Heart right ventricle (tissue), 16 donors: ENCODE measurements around the gene ABCB6. TPM values are rescaled to one million over a fixed set of nuclear protein-coding genes. Genes with fewer than 3 reads are reported as not detected.

Experiments used
- ATAC-seq, 8 donors: fragments of 200-7000 bp; cut with Tn5 transposase; one replicate each; pipeline ENCODE4 v1.9.1; 2020; ENCODE audit warnings: mild to moderate bottlenecking in 8 of 8, moderate library complexity in 8 of 8, moderate number of reproducible peaks in 1 of 8
- DNase-seq, 2 donors: peaks; one replicate each; pipeline ENCODE4 v3.0.0-alpha.2; 2020
- H3K27ac ChIP-seq, 10 donors: fragments of 200-600 bp; sonication (generic) in 2 of 10; one replicate each; pipeline versions ENCODE4 v1.5.0 to v1.8.0; 2020 to 2022; ENCODE audit warnings: mild to moderate bottlenecking in 3 of 10
- H3K27me3 ChIP-seq, 7 donors: fragments of 200-600 bp; one replicate each; pipeline ENCODE4 v1.8.0; 2021 to 2022; ENCODE audit warnings: mild to moderate bottlenecking in 2 of 7
- H3K36me3 ChIP-seq, 9 donors: fragments of 200-600 bp; sonication (generic) in 1 of 9; one replicate each; pipeline versions ENCODE4 v1.5.0 to v1.8.0; 2020 to 2022; ENCODE audit warnings: mild to moderate bottlenecking in 2 of 9
- H3K4me1 ChIP-seq, 9 donors: fragments of 200-600 bp; sonication (generic) in 1 of 9; one replicate each; pipeline versions ENCODE4 v1.5.0 to v1.8.0; 2020 to 2022; ENCODE audit warnings: mild to moderate bottlenecking in 4 of 9
- H3K4me3 ChIP-seq, 10 donors: fragments of 200-600 bp; sonication (generic) in 2 of 10; one replicate each; pipeline versions ENCODE4 v1.5.0 to v1.8.0; 2020 to 2022; ENCODE audit warnings: mild to moderate bottlenecking in 7 of 10, moderate library complexity in 2 of 10
- H3K9me3 ChIP-seq, 11 donors: fragments of 200-600 bp in 10 of 11; sonication (generic) in 2 of 11; one replicate each; pipeline versions ENCODE4 v1.5.0 to v1.8.0; 2013 to 2022; ENCODE audit warnings: mild to moderate bottlenecking in 2 of 11, control low read depth in 1 of 11, moderate library complexity in 1 of 11
- WGBS, 2 donors: extraction: QIAGEN DNeasy Blood & Tissue Kit; methylation state at CpG; one replicate each; pipeline ENCODE4 v1.1.7; 2013; ENCODE audit warnings: inconsistent platforms in 1 of 2; 5-methylcytosine and 5-hydroxymethylcytosine counted together
- intact Hi-C, 10 donors: fragments of 100-400 bp; cut with DNase I; formaldehyde crosslinking; loops; one replicate each; pipeline versions ENCODE4 v1.11.1 to v1.14.2; 2022
- polyA plus RNA-seq, 2 donors: library from polyadenylated mRNA; stranded (reverse); fragments of 200-250 nt; gene quantifications; one replicate each; pipeline ENCODE4 v1.2.3, GENCODE V29; 2013
- total RNA-seq, 10 donors: library from RNA; stranded (reverse); fragmentation: NEBNext Ultra II Directional in 3 of 10; extraction: Animal tissue kit (Norgen Biotek cat#: 25700) in 3 of 10; gene quantifications; one replicate each; pipeline versions ENCODE4 v1.2.1 to v1.2.4, GENCODE V29; 2021 to 2023
- TF ChIP-seq, protein P1 (sequence below), 9 donors: fragments of 200-600 bp; sonication (generic) in 2 of 9; IDR thresholded peaks; one replicate each; pipeline versions ENCODE4 v1.5.0 to v1.8.0; 2021 to 2022; ENCODE audit warnings: antibody characterized with exemption in 9 of 9, mild to moderate bottlenecking in 5 of 9, moderate library complexity in 1 of 9
- donor health status: Arrhythmogenic right ventricular cardiomyopathy.
- donor health status: ischemic (EF 13 %, LVEDD 7.1; RV severe dilation, severe dysfunction).
- donor health status: healthy with polysubstance abuse.
- donor health status: DM: no; HTN: yes; CAD: no.
- donor health status: DM: no; HTN: no; CAD: no.
- donor health status: ischemic (EF 25% LVEDD 6.9; RV normal size, moderate dysfunction).
- donor health status: ischemic (EF 25% LVEDD 5.7; RV mildly dilated, moderate dysfunction).
- donor health status: healthy.
- donor health status: DM: yes; HTN: yes; CAD: no.
- donor health status: Ischemic cardiomyopathy.
- donor health status: ischemic (EF 35%, LVEDD 5.7; RV mildly dilated, moderate dysfunction).
- donor health status: nonischemic (EF 11% LVEDD 7.7; RV severe dilation, severe dysfunction).
- donor health status: DM: yes; HTN: yes; CAD: no.
- donor health status: PGD.
- donor health status: ischemic (EF 29% LVEDD 5.4; RV normal size, mild dysfunction).
- donor health status: nonischemic (EF 23%, LVEDD 6.1; RV moderate dilation, normal function).

ABCB6 gene
- total and polyA plus RNA-seq, 12 donors: 9.8 to 34.0 (median 18.5) TPM

DNA sequence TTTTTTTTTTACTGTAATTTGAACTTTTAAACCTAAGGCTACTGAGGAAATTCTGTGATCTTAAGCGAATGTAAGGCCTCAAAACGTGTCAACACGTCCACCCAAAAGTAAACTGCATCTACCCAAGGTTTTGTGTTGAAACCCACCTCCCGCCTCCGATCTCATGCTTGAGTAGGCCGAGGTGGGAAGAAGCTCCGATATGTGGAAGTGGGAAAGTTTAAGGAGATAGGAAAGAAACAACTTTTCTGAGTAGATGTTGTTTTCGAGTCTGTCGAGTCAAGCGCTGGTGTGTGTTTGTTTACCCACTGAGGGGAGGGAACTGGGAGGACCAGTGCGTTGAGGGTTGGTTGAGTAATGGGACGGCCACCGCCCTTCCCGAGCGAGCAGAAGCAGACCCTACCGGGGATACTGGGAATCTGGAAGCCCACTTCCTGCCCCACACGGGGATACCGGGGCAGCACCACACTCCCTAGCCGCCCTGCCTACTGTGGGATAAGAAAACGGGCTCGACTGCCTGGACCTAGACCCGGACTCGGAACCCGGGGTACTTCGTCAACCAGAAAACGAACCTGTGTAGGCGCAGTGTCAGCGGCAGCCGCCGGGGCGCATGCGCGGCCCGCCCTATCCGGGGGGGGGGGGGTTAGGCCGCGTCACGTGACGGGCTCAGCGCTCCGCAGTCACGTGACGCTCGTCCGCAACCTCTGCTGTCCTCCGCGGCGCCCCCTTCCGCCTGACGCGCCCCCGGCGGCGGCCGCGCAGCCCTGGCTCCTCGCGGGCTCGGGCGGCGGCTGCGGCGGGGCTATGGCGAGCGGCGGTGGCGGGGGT is 41.0 kb downstream of the ABCB6 start, which contains the start of gene RETREG2:
RETREG2 (plus strand) TSS at position 724 of the 825 bp plus-strand sequence; CDS start at position 802, 78 bp downstream.
- peak; percentile 86 to 89 for DNase-seq
- intact Hi-C loops: loop anchor here in 8 of 10 donors (1.0 to 10.0 kb wide), 10 partner anchors 17 to 210 kb away; partner anchors contain the start of genes DNPEP (in 4 of the 8), ZFAND2B (in 4 of the 8), NHEJ1 (in 3 of the 8) and ABCB6 (in 2 of the 8)
- H3K9me3 ChIP-seq: no peaks in the 10 kb centered on the region
- H3K4me1 ChIP-seq: peaks cover 11 to 58% (median 37%) of the 10 kb centered on the region in 9 donors
- peak; percentile 77 to 93 (median 84) for ATAC-seq
- peak within 1 kb of the TSS; percentile 89 to 100 (median 99) for H3K27ac ChIP-seq
- TF ChIP-seq, protein P1, sequence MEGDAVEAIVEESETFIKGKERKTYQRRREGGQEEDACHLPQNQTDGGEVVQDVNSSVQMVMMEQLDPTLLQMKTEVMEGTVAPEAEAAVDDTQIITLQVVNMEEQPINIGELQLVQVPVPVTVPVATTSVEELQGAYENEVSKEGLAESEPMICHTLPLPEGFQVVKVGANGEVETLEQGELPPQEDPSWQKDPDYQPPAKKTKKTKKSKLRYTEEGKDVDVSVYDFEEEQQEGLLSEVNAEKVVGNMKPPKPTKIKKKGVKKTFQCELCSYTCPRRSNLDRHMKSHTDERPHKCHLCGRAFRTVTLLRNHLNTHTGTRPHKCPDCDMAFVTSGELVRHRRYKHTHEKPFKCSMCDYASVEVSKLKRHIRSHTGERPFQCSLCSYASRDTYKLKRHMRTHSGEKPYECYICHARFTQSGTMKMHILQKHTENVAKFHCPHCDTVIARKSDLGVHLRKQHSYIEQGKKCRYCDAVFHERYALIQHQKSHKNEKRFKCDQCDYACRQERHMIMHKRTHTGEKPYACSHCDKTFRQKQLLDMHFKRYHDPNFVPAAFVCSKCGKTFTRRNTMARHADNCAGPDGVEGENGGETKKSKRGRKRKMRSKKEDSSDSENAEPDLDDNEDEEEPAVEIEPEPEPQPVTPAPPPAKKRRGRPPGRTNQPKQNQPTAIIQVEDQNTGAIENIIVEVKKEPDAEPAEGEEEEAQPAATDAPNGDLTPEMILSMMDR (IDR thresholded peaks at IDR 0.05): peak in 6 of 9 donors; percentile 25 to 70 (median 38)
- WGBS, 2 donors: 1% methylated on average over 58 to 67 of the region's 67 CpGs
- no peaks in the 10 kb centered on the region for H3K27me3 ChIP-seq
- H3K4me3 ChIP-seq: peak within 1 kb of the TSS; percentile 42 to 97 (median 92)
- peaks cover 4 to 63% (median 56%) of the 10 kb centered on the region in 9 donors for H3K36me3 ChIP-seq

DNA sequence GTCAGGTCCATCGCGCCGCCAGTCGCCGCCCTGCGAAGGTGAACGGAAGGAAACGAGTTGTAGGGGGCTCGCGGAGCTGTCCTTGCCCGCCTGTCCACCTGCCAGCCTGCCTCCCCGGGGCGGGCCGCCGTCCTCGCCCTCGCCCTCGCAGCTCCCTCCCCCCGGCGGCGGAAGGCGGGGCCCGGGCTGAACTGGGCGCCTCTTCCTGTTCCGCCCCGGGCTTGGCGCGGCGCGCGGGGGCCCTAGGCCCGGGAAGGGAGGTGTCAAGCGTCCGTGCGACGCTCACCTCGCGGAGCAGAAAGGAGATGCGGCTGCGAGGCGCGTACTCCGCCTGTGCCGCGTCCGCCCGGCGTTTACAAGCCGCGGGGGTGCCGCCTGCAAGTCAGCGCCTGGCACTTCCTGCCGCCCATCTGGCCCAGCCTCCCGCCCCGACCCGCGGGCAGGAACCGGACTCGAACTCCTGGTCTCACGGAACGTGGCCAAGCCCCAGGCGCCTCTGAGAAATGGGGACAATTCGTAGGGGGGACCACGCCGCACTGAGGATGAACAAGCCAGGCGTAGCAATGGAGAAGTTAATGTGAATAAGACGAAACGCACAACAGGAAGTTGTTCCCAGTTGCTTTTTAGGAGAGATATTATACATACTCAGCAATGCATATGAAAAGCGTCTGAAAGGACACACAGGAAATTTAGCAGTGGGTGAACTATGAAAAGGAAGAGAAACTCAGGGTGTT is 41.8 kb downstream of the ABCB6 start, which contains the start of gene CNPPD1:
CNPPD1 (minus strand) TSS at position 108 of the 734 bp plus-strand sequence; CDS start at position 11, 97 bp downstream.
- peak; percentile 87 to 93 for DNase-seq
- H3K4me3 ChIP-seq: peak within 1 kb of the TSS; percentile 42 to 97 (median 92)
- H3K4me1 ChIP-seq: peaks cover 11 to 51% (median 37%) of the 10 kb centered on the region in 9 donors
- peaks cover 4 to 63% (median 54%) of the 10 kb centered on the region in 9 donors for H3K36me3 ChIP-seq
- peak within 1 kb of the TSS; percentile 89 to 100 (median 99) for H3K27ac ChIP-seq
- ATAC-seq: peak; percentile 87 to 93 (median 92)
- no peaks in the 10 kb centered on the region for H3K27me3 ChIP-seq
- 0 to 1% methylated on average over 52 to 69 of the region's 69 CpGs for WGBS, 2 donors
- TF ChIP-seq, protein P1 (IDR thresholded peaks at IDR 0.05): peak in 1 of 9 donors; percentile 20
- intact Hi-C loops: loop anchor here in 8 of 10 donors (1.0 to 10.0 kb wide), 9 partner anchors 16 to 210 kb away; partner anchors contain the start of genes DNPEP (in 4 of the 8), ABCB6 (in 3 of the 8), ZFAND2B (in 3 of the 8) and NHEJ1 (in 2 of the 8)
- no peaks in the 10 kb centered on the region for H3K9me3 ChIP-seq

DNA sequence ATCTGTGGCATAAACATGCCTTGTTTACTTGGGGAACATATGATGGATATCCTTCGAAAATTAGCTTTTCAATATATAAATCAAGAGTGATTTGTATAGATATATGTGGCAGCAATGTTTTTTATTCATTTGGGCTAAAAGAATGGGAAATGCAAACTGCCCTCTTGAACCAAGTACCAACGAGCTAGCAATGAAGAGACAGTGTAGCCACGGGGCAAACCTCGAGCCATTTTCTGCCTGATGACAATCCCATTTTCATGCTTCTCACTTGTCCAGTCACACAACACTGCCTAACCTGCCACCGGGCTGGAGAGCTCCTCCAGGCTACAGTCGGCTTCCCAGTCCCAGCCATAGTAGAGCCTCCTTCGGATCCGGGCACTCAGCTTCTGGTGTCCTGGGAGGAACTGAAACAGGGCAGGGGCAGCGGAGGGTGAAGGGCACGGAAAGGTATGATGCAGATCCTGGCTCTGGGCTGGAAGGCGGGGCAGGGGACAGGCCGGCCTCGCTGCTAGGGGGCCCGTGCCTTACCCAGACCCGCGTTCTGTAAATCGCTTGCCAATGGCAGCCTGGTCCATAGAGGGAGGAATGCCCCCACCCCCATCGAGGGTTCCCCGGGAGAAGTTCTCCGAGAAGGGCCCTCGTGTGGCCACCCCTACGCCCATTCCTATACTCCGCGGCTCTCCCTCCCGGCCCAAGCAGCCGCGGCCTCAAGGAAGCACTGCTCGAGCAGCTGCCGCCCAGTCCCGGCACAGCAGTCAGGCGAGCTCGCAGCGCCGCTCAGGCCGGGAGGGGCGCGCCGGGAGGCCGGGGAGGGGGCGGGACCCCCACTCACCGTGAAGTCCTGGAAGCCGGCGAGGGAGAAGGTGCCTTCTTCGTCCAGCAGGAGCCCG is 42.6 kb downstream of the ABCB6 start:
- TF ChIP-seq, protein P1 (IDR thresholded peaks at IDR 0.05): peak in 5 of 9 donors; percentile 8 to 39 (median 29)

More for the DNA sequence above, 42.6 kb downstream of the ABCB6 start:
- ATAC-seq (peak; percentile 26 to 66 (median 38)), DNase-seq (peak; percentile 48 to 49)
- H3K9me3 ChIP-seq: no peaks in the 10 kb centered on the region
- intact Hi-C loops: loop anchor here in 8 of 10 donors (1.0 to 10.0 kb wide), 8 partner anchors 15 to 211 kb away; partner anchors contain the start of genes DNPEP (in 4 of the 8), ABCB6 (in 3 of the 8), NHEJ1 (in 2 of the 8) and ZFAND2B (in 2 of the 8)
- peaks cover 11 to 51% (median 43%) of the 10 kb centered on the region in 9 donors for H3K4me1 ChIP-seq
- WGBS, 2 donors: 2 to 3% methylated on average over 44 to 45 of the region's 45 CpGs
- H3K27me3 ChIP-seq: no peaks in the 10 kb centered on the region
- peak overlapping the region; percentile 42 to 97 (median 92) for H3K4me3 ChIP-seq
- H3K27ac ChIP-seq: peak overlapping the region; percentile 89 to 100 (median 99)
- H3K36me3 ChIP-seq: peaks cover 0 to 59% (median 46%) of the 10 kb centered on the region in 9 donors
